Tibial artery (tissue), 4 donors: ENCODE data around the gene CELF4.
A peak's percentile ranks its signal among the peaks of the same experiment; 100 is the strongest.

Experiments used
- DNase-seq, 2 donors: peaks; one replicate each; pipeline ENCODE4 v3.0.0-alpha.2; 2019
- H3K27ac ChIP-seq, 2 donors: fragments of 200-600 bp; sonication (generic) in 1 of 2; 1 replicate in 1 of 2; 2 replicates in 1 of 2; pipeline ENCODE4 v1.5.1; 2018 to 2019; ENCODE audit warnings: mild to moderate bottlenecking in 1 of 2
- H3K27me3 ChIP-seq, 2 donors: fragments of 200-600 bp; sonication (generic) in 1 of 2; one replicate each; pipeline versions ENCODE4 v1.5.1 to v1.6.0; 2016 to 2019
- H3K36me3 ChIP-seq, 3 donors: fragments of 200-600 bp; sonication (generic) in 2 of 3; one replicate each; pipeline ENCODE4 v1.5.1; 2016 to 2019; ENCODE audit warnings: mild to moderate bottlenecking in 2 of 3
- H3K4me1 ChIP-seq, 4 donors: fragments of 200-600 bp; sonication (generic) in 2 of 4; 1 replicate in 3 of 4; 2 replicates in 1 of 4; pipeline ENCODE4 v1.5.1; 2016 to 2019
- H3K4me3 ChIP-seq, 2 donors: fragments of 200-600 bp; sonication (generic) in 1 of 2; 1 replicate in 1 of 2; 2 replicates in 1 of 2; pipeline ENCODE4 v1.5.1; 2018 to 2019; ENCODE audit warnings: mild to moderate bottlenecking in 2 of 2
- H3K9me3 ChIP-seq, 3 donors: fragments of 200-600 bp; sonication (generic) in 1 of 3; one replicate each; pipeline ENCODE4 v1.5.1; 2016 to 2019
- CTCF ChIP-seq, 2 experiments: fragments of 200-600 bp in 1 of 2; fragments of 450-650 bp in 1 of 2; IDR thresholded peaks; one replicate each; pipeline ENCODE4 v1.5.1; 2017 to 2019; ENCODE audit warnings: antibody characterized with exemption in 2 of 2, mild to moderate bottlenecking in 1 of 2, moderate library complexity in 1 of 2
- intact Hi-C: fragments of 100-400 bp; cut with DNase I; formaldehyde crosslinking; loops from one replicate; pipeline ENCODE4 v1.15.0; 2023; ENCODE audit warnings: low total_unique reads

Gene CELF4

GRCh38 chr18:37578886-37579513 lies 13.4 kb upstream of the CELF4 start:
- DNase-seq, result no peak
- intact Hi-C loops, result no loop called here
- Histone ChIP-seq H3K27ac (no peak overlapping the region), H3K36me3 (no peaks in the 10 kb centered on the region), H3K4me3 (no peak overlapping the region), H3K27me3 (peaks cover 0 to 31% of the 10 kb centered on the region in 2 donors), H3K9me3 (no peaks in the 10 kb centered on the region), H3K4me1 (no peaks in the 10 kb centered on the region)
- peak in 1 of 2 experiments; percentile 27 for TF ChIP-seq CTCF (IDR thresholded peaks at IDR 0.05)

DNA sequence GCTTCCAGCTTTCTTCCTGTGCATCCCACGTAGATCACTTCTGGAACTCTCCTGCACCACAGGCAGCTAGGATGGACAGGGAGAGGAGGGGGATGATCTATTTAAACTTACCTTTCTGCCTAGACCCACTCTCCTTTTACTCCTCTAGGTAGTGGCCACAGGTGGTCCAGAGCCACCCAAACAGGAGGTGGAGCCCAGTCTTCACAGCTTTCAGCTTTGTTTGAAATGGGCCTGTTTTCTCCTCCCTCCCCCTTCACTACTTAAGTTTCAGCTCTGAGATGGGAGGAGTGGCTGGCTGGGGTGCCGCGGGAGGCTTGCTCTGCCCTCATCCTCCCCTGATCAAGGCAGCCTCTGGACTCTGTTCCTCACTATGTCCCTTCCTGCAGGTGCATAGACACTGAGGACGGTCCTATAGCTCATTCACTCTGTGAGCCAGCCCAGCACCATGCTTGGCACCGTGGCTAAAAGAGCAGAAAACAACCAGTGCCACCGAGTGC lies 12.6 kb upstream of the CELF4 start:
- peaks cover 0 to 32% of the 10 kb centered on the region in 2 donors for H3K27me3 ChIP-seq
- intact Hi-C loops, result no loop called here
- no peaks in the 10 kb centered on the region for H3K4me1 ChIP-seq
- H3K36me3 ChIP-seq, result no peaks in the 10 kb centered on the region
- no peak for TF ChIP-seq CTCF (IDR thresholded peaks at IDR 0.05)
- no peak overlapping the region for H3K4me3 ChIP-seq
- no peaks in the 10 kb centered on the region for H3K9me3 ChIP-seq
- H3K27ac ChIP-seq, result no peak overlapping the region
- no peak for DNase-seq

DNA sequence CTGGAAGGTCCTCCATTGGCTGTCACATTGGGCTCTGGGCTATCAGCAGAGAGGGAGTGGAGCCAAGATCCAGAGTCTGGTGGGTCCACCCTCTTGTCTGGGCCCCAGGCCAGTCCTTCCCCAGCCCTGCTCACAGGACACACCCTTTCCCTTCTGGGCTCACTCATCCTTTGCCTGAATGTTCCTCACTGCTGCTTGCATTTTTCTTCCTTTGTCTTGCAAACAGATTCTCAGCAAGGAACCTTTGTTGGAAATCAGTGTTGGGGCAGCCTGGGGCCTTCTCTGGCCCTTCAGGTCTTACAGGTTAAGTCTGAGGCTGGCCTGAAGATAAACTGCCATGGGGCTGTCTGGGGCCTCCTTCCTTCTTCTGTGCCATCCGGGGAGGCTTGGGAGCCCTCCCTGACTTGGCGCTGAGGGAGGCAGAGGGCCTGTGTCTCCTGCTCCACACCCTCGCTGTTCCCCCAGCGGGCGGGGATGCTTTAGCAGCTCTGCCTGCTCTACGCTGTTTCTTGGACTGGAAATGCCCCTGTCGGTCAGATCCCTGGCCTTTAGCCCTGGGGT lies 11.5 kb upstream of the CELF4 start:
- Histone ChIP-seq H3K27me3 (peaks cover 0 to 36% of the 10 kb centered on the region in 2 donors), H3K9me3 (no peaks in the 10 kb centered on the region), H3K27ac (no peak overlapping the region), H3K36me3 (no peaks in the 10 kb centered on the region), H3K4me1 (no peaks in the 10 kb centered on the region), H3K4me3 (no peak overlapping the region)
- DNase-seq, result no peak
- no peak for TF ChIP-seq CTCF (IDR thresholded peaks at IDR 0.05)
- intact Hi-C loops, result no loop called here

GRCh38 chr18:37575646-37576045 lies 10.0 kb upstream of the CELF4 start:
- Histone ChIP-seq H3K27me3 (peaks cover 0 to 45% of the 10 kb centered on the region in 2 donors), H3K4me3 (no peak overlapping the region), H3K27ac (no peak overlapping the region), H3K36me3 (no peaks in the 10 kb centered on the region), H3K9me3 (no peaks in the 10 kb centered on the region), H3K4me1 (no peaks in the 10 kb centered on the region)
- no peak for TF ChIP-seq CTCF (IDR thresholded peaks at IDR 0.05)
- intact Hi-C loops, result no loop called here
- no peak for DNase-seq

GRCh38 chr18:37574113-37574512 lies 8.5 kb upstream of the CELF4 start:
- no peak overlapping the region for H3K27ac ChIP-seq
- no peaks in the 10 kb centered on the region for H3K36me3 ChIP-seq
- peaks cover 0 to 58% of the 10 kb centered on the region in 2 donors for H3K27me3 ChIP-seq
- no peak for DNase-seq
- no peaks in the 10 kb centered on the region for H3K4me1 ChIP-seq
- no peak for TF ChIP-seq CTCF (IDR thresholded peaks at IDR 0.05)
- no peak overlapping the region for H3K4me3 ChIP-seq
- intact Hi-C loops, result no loop called here
- H3K9me3 ChIP-seq, result no peaks in the 10 kb centered on the region
